CD4-positive, alpha-beta T cell treated with Interleukin-1 beta for 1 hour (primary cell): ENCODE results near the gene PRKAG2.
"Not testable (repeated sequence)": the region's sequence is repeated elsewhere in the genome, so short reads cannot be mapped to it uniquely, and the experiment has no call there.

ENCODE experiments used
- DNase-seq, 2 donors: peaks; one replicate each; pipeline ENCODE4 v3.0.0-alpha.2; 2020 to 2022

Gene PRKAG2

GRCh38 chr7:151782598-151783448, 94.1 kb downstream of the PRKAG2 start:
- DNase-seq: peak; percentile 71 to 82

GRCh38 chr7:151782256-151782597, 94.7 kb downstream of the PRKAG2 start:
- not testable (repeated sequence) for DNase-seq

GRCh38 chr7:151781161-151781845, 95.6 kb downstream of the PRKAG2 start:
- DNase-seq: no peak

DNA sequence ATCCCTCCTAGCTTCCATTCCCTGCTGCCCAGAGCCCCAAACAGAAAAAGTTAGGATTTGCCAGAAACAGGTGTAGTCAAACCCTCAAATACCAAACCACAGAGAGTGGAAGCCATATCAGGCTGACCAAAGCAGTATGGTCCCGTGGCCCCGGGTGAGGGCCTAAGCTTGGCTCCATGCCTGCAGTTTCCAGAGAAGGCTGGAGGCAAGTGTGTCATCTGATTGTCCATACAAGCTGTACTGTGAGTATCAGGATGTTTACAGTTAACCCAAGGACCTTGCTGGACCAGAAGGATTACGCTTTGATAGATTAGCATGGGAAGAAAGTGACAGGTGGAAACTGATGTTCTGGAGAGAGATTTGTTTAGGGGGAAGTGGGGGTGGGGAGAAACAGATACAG, 96.3 kb downstream of the PRKAG2 start:
- DNase-seq: no peak

DNA sequence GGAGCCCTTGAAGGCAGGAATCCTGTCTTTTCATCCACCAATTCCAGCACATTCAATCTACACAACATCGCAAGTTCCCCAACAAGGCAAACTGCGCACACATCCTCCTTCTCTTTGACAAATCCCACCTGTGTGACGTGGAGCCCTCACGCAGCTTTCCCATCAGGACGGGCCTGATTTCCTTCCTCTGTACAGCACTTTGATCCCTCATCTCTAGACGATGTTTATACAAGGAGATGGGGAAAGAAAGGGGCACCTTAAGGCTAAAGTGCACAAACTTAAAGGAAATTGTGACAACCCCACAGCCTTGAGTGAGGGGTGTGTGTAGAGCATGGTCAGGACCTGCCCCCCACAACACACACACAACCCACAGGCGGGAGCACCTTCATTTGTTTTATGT, 97.2 kb downstream of the PRKAG2 start:
- DNase-seq: no peak

GRCh38 chr7:151779255-151779654, 97.7 kb downstream of the PRKAG2 start:
- DNase-seq: no peak

- no peak for DNase-seq
Measured at GRCh38 chr7:151777908-151778670, 98.8 kb downstream of the PRKAG2 start.

- no peak for DNase-seq
Measured at GRCh38 chr7:151777495-151777880, 99.4 kb downstream of the PRKAG2 start.

- DNase-seq: no peak
Measured at GRCh38 chr7:151776876-151777494, 99.9 kb downstream of the PRKAG2 start.

DNA sequence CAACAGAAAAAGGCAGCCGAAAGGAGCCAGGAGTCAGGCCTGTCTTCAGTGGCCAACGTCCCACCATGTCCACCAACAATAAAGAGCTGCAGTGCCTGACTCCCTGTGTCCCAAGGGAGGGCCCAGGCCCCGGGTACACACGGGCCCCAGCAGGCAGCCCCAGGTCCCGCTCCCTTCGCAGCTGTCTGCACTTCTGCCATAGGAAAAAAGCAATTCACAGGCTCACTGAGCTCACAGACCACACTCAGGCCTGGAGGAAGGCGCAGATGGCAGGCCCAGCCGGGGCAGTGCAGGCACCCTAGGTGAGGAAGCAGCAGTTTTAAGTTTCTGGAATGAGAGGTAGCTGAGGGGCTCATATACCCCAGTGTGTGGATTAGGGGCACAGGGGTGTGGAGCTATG, 100.5 kb downstream of the PRKAG2 start:
- DNase-seq: no peak

DNA sequence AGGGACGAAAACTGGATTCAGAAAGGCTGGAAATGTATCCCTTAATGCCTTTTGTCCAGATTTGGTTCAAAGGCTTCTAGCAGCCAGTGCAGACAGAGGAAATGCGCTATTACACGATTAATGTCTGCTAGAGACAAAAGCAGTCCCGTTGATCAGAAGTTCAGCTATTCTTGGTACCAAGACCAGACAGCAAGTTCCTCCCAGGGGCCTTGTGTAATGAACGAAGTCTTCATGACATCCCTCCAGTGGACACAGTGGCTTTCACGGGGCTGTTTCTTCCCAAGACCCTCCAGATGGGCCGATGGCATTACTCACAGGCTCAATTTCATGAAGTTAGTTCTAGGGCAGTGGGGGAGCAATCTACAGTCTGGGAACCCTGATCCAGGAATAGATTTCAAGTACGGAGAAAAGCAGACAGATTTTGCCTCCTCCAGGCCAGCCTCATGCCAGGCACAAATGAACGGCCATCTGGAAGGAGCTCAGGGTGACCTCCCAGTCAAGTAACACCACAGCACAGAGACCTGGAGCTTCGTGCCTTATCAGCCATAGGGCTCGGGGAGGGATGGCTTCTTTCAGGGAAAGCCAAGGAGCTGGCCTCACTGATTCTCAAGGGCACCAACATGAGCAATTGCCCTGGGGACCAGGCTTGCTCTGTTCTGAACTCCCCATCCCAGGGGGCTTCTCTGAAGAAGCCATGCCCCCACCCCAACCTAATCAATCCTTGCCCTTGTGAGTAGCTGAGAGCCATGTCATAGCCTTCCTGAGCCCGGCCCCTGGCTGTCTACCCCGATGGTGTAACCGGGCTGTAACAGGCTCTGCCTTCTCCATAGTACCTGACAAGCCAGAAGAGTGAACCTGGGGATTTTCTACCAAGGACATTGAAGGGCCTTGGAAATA, 101.1 kb downstream of the PRKAG2 start:
- no peak for DNase-seq

DNA sequence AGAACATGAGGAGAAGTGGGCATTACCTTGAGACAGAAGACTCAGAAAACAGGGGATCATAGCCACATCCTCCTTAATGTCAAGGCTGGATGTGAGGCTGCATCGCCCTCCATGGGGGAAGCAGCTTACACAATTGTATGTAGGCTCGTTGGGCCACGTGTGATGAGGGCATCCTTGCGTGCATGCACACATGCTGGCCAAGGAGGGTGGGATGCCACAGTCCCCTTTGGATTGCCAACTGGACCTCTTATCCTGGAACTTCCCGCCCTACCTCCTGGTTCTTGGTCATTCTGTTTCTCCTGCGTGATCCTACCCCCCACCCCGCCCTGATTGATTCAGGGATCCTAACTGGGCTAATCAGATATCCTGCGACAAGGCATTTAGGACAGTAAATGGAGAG, 102.0 kb downstream of the PRKAG2 start:
- DNase-seq: no peak

GRCh38 chr7:151773797-151774196, 103.1 kb downstream of the PRKAG2 start:
- no peak for DNase-seq

- DNase-seq: no peak
Measured at GRCh38 chr7:151770232-151770631, 106.7 kb downstream of the PRKAG2 start.

GRCh38 chr7:151769188-151769821, 107.6 kb downstream of the PRKAG2 start:
- DNase-seq: peak; percentile 39 to 57

- DNase-seq: no peak
Measured at GRCh38 chr7:151768805-151769187, 108.1 kb downstream of the PRKAG2 start.

DNA sequence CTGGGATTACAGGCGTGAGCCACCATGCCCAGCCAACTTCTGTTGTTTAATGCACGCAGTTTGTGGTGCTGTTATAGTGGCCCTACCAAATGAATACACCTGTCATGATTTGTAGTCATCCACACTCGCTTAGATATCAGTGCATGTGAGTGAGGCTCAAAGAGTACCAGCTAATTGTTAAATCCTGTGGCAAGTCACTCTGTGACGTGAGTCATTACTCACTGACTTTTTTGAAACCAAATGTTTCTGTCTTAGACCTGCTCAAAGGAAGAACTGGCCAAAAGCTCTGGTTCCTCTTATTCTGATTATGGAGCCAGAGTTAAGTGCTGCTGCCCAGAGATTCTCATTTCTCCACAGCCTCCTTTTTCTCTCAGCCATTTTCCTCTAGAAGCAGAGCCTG, 109.4 kb downstream of the PRKAG2 start:
- no peak for DNase-seq

GRCh38 chr7:151764056-151764920, 112.6 kb downstream of the PRKAG2 start:
- no peak for DNase-seq

DNA sequence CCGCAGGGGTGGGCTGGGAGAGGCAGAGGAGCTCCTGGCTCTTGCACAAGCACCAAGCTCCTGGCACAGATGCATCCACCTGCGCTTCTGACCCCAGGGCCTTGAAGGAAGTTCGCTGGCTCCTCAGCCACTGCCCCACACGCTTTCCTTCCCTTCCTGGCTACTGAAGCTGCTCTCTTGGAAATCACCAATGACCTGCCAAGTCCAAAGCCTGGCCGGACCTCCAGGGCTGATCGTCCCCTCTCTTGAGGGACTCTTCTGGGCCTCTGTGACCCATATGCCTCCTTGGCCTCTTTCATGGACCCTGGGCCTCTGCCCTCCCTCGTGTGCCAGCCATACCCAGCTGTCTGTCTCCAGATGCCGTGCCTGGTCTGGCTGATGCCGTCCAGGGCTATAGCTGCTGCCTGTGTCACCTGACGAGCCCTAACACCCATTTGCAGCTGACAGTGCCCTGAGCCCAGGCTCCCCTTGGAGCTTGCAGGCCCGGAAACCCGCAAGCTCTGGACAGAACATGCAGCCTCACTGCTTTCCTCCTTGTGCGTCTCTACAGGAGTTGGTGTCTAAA, 113.4 kb downstream of the PRKAG2 start:
- DNase-seq: no peak

DNA sequence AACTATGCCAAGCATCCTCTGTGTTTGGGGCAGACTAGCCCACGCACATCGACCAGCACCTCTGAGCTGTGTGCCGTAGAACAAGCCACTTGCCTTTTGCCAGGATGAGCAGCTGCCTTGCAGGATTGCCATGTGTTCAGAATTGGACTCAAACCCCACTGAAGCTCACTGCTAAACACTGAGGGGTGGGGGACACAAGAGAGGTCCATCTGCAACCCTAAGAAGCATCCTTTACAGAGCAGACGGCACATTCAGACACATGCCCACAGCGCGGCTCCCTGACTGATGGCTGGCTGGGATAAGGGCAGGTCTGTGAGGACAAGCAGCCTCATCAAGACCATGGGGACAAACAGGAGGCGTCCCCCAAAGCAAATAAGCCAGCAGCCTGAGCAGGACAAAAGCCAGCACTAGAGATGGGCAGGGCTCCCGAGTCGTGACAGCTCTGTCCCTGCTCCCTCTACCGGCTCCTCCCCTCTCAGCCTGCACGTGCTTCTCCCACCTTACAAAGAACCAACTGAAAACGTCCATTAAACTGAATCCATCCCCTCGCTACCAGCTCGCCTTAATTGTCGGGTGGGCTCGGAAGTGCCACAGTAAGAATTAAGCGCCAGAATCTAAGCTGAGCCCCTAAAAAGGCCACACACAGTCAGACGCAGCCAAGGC, 114.2 kb downstream of the PRKAG2 start:
- no peak for DNase-seq
